ENCODE measurements around the gene ENG.
A peak's percentile ranks its signal among the peaks of the same experiment; 100 is the strongest.
"Not testable (repeated sequence)": the region's sequence is repeated elsewhere in the genome, so short reads cannot be mapped to it uniquely, and the experiment has no call there.

ENG gene

GRCh38 chr9:127885508-127886281 is 31.2 kb upstream of the ENG start:
- H3K4me1 Mint-ChIP-seq, result peaks cover 12% of the 10 kb centered on the region
- CTCF ChIA-PET, result interaction anchor here (1.1 kb wide), 1 partner anchor 16 kb away, joined by 4 read pairs; no protein-coding TSS in a partner anchor

GRCh38 chr9:127884976-127885490 is 30.6 kb upstream of the ENG start:
- Mint-ChIP-seq H3K4me3 (no peak overlapping the region), H3K36me3 (peaks cover 37% of the 10 kb centered on the region), H3K4me1 (peaks cover 12% of the 10 kb centered on the region), H3K27me3 (no peaks in the 10 kb centered on the region), H3K9me3 (no peaks in the 10 kb centered on the region), H3K27ac (no peak overlapping the region)
- CTCF ChIA-PET, result interaction anchor here (1.1 kb wide), 1 partner anchor 15 kb away, joined by 4 read pairs; no protein-coding TSS in a partner anchor
- DNase-seq, result no peak

More at GRCh38 chr9:127885508-127886281, 31.2 kb upstream of the ENG start:
- H3K4me3 Mint-ChIP-seq, result no peak overlapping the region
- no peaks in the 10 kb centered on the region for H3K9me3 Mint-ChIP-seq
- no peak overlapping the region for H3K27ac Mint-ChIP-seq
- no peaks in the 10 kb centered on the region for H3K27me3 Mint-ChIP-seq
- DNase-seq, result no peak
- H3K36me3 Mint-ChIP-seq, result peaks cover 41% of the 10 kb centered on the region

GRCh38 chr9:127884427-127884911 is 30.0 kb upstream of the ENG start:
- Mint-ChIP-seq H3K36me3 (peaks cover 35% of the 10 kb centered on the region), H3K27ac (peak overlapping the region; percentile 71), H3K27me3 (no peaks in the 10 kb centered on the region), H3K4me1 (peaks cover 12% of the 10 kb centered on the region), H3K4me3 (no peak overlapping the region), H3K9me3 (no peaks in the 10 kb centered on the region)
- DNase-seq, result no peak
- CTCF ChIA-PET, result no interaction called here

- H3K27ac Mint-ChIP-seq, result peak overlapping the region; percentile 71
- H3K27me3 Mint-ChIP-seq, result no peaks in the 10 kb centered on the region
- H3K4me3 Mint-ChIP-seq, result no peak overlapping the region
- peaks cover 13% of the 10 kb centered on the region for H3K4me1 Mint-ChIP-seq
- peaks cover 38% of the 10 kb centered on the region for H3K36me3 Mint-ChIP-seq
- CTCF ChIA-PET, result interaction anchor here (0.9 kb wide), 1 partner anchor 14 kb away, joined by 3 read pairs; no protein-coding TSS in a partner anchor
- H3K9me3 Mint-ChIP-seq, result no peaks in the 10 kb centered on the region
- DNase-seq, result no peak
Measured at GRCh38 chr9:127883959-127884358, 29.5 kb upstream of the ENG start.

GRCh38 chr9:127881715-127882114 is 27.3 kb upstream of the ENG start:
- peaks cover 17% of the 10 kb centered on the region for H3K4me1 Mint-ChIP-seq
- DNase-seq, H3K9me3 Mint-ChIP-seq, H3K27ac Mint-ChIP-seq, H3K4me3 Mint-ChIP-seq: not testable (repeated sequence)
- peaks cover 32% of the 10 kb centered on the region for H3K36me3 Mint-ChIP-seq
- CTCF ChIA-PET, result interaction anchor here (1.4 to 2.1 kb wide), 4 partner anchors 11 to 154 kb away, joined by 3 to 12 read pairs (median 8); no protein-coding TSS in a partner anchor
- peaks cover 14% of the 10 kb centered on the region for H3K27me3 Mint-ChIP-seq

GRCh38 chr9:127880143-127880542 is 25.7 kb upstream of the ENG start:
- H3K36me3 Mint-ChIP-seq, result peaks cover 24% of the 10 kb centered on the region
- H3K9me3 Mint-ChIP-seq, result no peaks in the 10 kb centered on the region
- no peak overlapping the region for H3K4me3 Mint-ChIP-seq
- peaks cover 17% of the 10 kb centered on the region for H3K4me1 Mint-ChIP-seq
- H3K27me3 Mint-ChIP-seq, result peaks cover 16% of the 10 kb centered on the region
- DNase-seq, result no peak
- H3K27ac Mint-ChIP-seq, result no peak overlapping the region
- CTCF ChIA-PET, result interaction anchor here (1.6 kb wide), 1 partner anchor 155 kb away, joined by 3 read pairs; no protein-coding TSS in a partner anchor

- Mint-ChIP-seq H3K4me3 (no peak overlapping the region), H3K9me3 (no peaks in the 10 kb centered on the region), H3K27me3 (peaks cover 16% of the 10 kb centered on the region), H3K36me3 (peaks cover 12% of the 10 kb centered on the region), H3K27ac (no peak overlapping the region), H3K4me1 (peaks cover 13% of the 10 kb centered on the region)
- no peak for DNase-seq
- CTCF ChIA-PET, result interaction anchor here (0.6 to 1.4 kb wide), 3 partner anchors 9 to 358 kb away, joined by 3 to 5 read pairs (median 4); no protein-coding TSS in a partner anchor
Measured at GRCh38 chr9:127878652-127879390, 24.4 kb upstream of the ENG start.

GRCh38 chr9:127878001-127878651 is 23.7 kb upstream of the ENG start:
- Mint-ChIP-seq H3K4me1 (peaks cover 13% of the 10 kb centered on the region), H3K27ac (no peak overlapping the region), H3K4me3 (no peak overlapping the region), H3K36me3 (peaks cover 12% of the 10 kb centered on the region), H3K27me3 (peaks cover 16% of the 10 kb centered on the region), H3K9me3 (no peaks in the 10 kb centered on the region)
- CTCF ChIA-PET, result interaction anchor here (0.6 to 1.4 kb wide), 3 partner anchors 8 to 358 kb away, joined by 3 to 5 read pairs (median 4); no protein-coding TSS in a partner anchor
- DNase-seq, result no peak

- H3K27ac Mint-ChIP-seq, result peak within 1 kb of the TSS; percentile 52
- peaks cover 9% of the 10 kb centered on the region for H3K4me1 Mint-ChIP-seq
- H3K27me3 Mint-ChIP-seq, result peaks cover 16% of the 10 kb centered on the region
- DNase-seq, result no peak
- CTCF ChIA-PET, result interaction anchor here (1.2 to 1.4 kb wide), 2 partner anchors 8 to 43 kb away, joined by 4 to 5 read pairs; no protein-coding TSS in a partner anchor
- no peaks in the 10 kb centered on the region for H3K9me3 Mint-ChIP-seq
- no peak within 1 kb of the TSS for H3K4me3 Mint-ChIP-seq
- H3K36me3 Mint-ChIP-seq, result peaks cover 12% of the 10 kb centered on the region
Measured at GRCh38 chr9:127877566-127877998, 23.1 kb upstream of the ENG start, which contains the start of gene AK1. TSS of gene AK1 (minus strand) at chr9:127877675. CDS start at chr9:127874617, 3,058 bp downstream.

GRCh38 chr9:127876764-127877562 is 22.5 kb upstream of the ENG start:
- H3K4me3 Mint-ChIP-seq, result no peak overlapping the region
- CTCF ChIA-PET, result interaction anchor here (0.8 to 1.4 kb wide), 2 partner anchors 44 kb away, joined by 3 to 4 read pairs; no protein-coding TSS in a partner anchor
- H3K27ac Mint-ChIP-seq, result peak overlapping the region; percentile 52
- peaks cover 7% of the 10 kb centered on the region for H3K4me1 Mint-ChIP-seq
- H3K27me3 Mint-ChIP-seq, result peaks cover 16% of the 10 kb centered on the region
- peaks cover 12% of the 10 kb centered on the region for H3K36me3 Mint-ChIP-seq
- DNase-seq, result no peak
- no peaks in the 10 kb centered on the region for H3K9me3 Mint-ChIP-seq

GRCh38 chr9:127876026-127876763 is 21.7 kb upstream of the ENG start:
- Mint-ChIP-seq H3K4me1 (peaks cover 7% of the 10 kb centered on the region), H3K9me3 (no peaks in the 10 kb centered on the region), H3K36me3 (peaks cover 11% of the 10 kb centered on the region), H3K4me3 (no peak overlapping the region), H3K27me3 (peaks cover 16% of the 10 kb centered on the region), H3K27ac (no peak overlapping the region)
- CTCF ChIA-PET, result interaction anchor here (0.8 kb wide), 1 partner anchor 45 kb away, joined by 3 read pairs; no protein-coding TSS in a partner anchor
- no peak for DNase-seq

GRCh38 chr9:127875306-127875966 is 21.0 kb upstream of the ENG start:
- peaks cover 16% of the 10 kb centered on the region for H3K27me3 Mint-ChIP-seq
- no peak overlapping the region for H3K27ac Mint-ChIP-seq
- no peak for DNase-seq
- CTCF ChIA-PET, result no interaction called here
- H3K4me1 Mint-ChIP-seq, result peaks cover 7% of the 10 kb centered on the region
- peaks cover 11% of the 10 kb centered on the region for H3K36me3 Mint-ChIP-seq
- no peak overlapping the region for H3K4me3 Mint-ChIP-seq
- H3K9me3 Mint-ChIP-seq, result no peaks in the 10 kb centered on the region
